ENCODE data around the gene CPNE5. TPM values are rescaled to one million over a fixed set of nuclear protein-coding genes. Genes with fewer than 3 reads are reported as not detected.
A peak's percentile ranks its signal among the peaks of the same experiment; 100 is the strongest.

The CPNE5 gene
- total RNA-seq, 1 experiment from 2014 or later = 0.37 TPM

DNA sequence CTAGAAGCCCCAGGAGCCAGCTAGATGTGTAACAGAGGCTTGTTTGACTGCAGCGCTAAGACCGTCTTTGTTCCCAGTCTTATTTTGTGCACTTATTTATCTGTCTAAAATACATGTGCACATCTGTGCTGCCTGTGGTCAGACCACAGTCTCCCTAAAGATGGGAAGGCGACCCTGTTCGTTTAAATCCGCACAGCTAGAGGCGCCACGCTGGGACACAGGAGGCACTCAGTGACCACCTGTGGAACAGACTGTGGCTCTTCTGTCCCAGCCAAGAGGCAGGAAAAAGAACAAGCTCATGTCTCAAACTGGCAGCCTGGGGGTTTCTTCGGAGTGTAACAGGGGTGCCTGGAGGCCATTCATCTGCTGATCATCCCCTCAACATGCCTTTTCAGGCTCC is 66.8 kb downstream of the CPNE5 start:
- Histone ChIP-seq H3K9me3 (ENCODE audit: insufficient read depth, low read depth) (no peaks in the 10 kb centered on the region), H3K4me3 (no peak overlapping the region), H3K36me3 (ENCODE audit: low read depth) (no peaks in the 10 kb centered on the region), H3K27me3 (ENCODE audit: insufficient read depth, low read depth) (no peaks in the 10 kb centered on the region), H3K79me2 (ENCODE audit: low read depth) (no peaks in the 10 kb centered on the region), H3F3A (ENCODE audit: insufficient read depth, low read depth) (peaks cover 22% of the 10 kb centered on the region), H3K27ac (no peak overlapping the region), H2AFZ (no peak overlapping the region), H3K4me1 (replicated peaks; ENCODE audit: insufficient read depth) (peaks cover 26% of the 10 kb centered on the region), H4K20me1 (ENCODE audit: insufficient read depth) (no peaks in the 10 kb centered on the region), H3K4me2 (no peak overlapping the region), H3K9me2 (ENCODE audit: insufficient read depth) (no peaks in the 10 kb centered on the region)
- no TSS peak for BruUV-seq (replicated peaks)
- ChIA-PET POLR2A (ENCODE audit: unreplicated experiment) (interaction anchor here (0.6 kb wide), 1 partner anchor 537 kb away, joined by 4 read pairs; no protein-coding TSS in a partner anchor), CTCF (interaction anchor here (0.6 kb wide), 1 partner anchor 396 kb away, joined by 7 read pairs; no protein-coding TSS in a partner anchor)
- no peak for DNase-seq
- intact Hi-C loops (cut with micrococcal nuclease; ENCODE audit: unreplicated experiment) = no loop called here
- TF ChIP-seq EZH2 (IDR thresholded peaks at IDR 0.05; ENCODE audit: low read depth) (no peak), CTCF (conservative IDR thresholded peaks at IDR 0.05) (no peak)

- TF ChIP-seq CTCF (conservative IDR thresholded peaks at IDR 0.05) (no peak), EZH2 (IDR thresholded peaks at IDR 0.05; ENCODE audit: low read depth) (no peak)
- Histone ChIP-seq H3K4me3 (no peak overlapping the region), H4K20me1 (ENCODE audit: insufficient read depth) (no peaks in the 10 kb centered on the region), H3K4me2 (no peak overlapping the region), H3K27ac (no peak overlapping the region), H3K4me1 (replicated peaks; ENCODE audit: insufficient read depth) (peaks cover 26% of the 10 kb centered on the region), H3K27me3 (ENCODE audit: insufficient read depth, low read depth) (no peaks in the 10 kb centered on the region), H3K79me2 (ENCODE audit: low read depth) (no peaks in the 10 kb centered on the region), H3K9me2 (ENCODE audit: insufficient read depth) (no peaks in the 10 kb centered on the region), H3K36me3 (ENCODE audit: low read depth) (no peaks in the 10 kb centered on the region), H3F3A (ENCODE audit: insufficient read depth, low read depth) (peaks cover 22% of the 10 kb centered on the region), H3K9me3 (ENCODE audit: insufficient read depth, low read depth) (no peaks in the 10 kb centered on the region), H2AFZ (no peak overlapping the region)
- CTCF ChIA-PET = no interaction called here
- intact Hi-C loops (cut with micrococcal nuclease; ENCODE audit: unreplicated experiment) = no loop called here
- POLR2A ChIA-PET (ENCODE audit: unreplicated experiment) = no interaction called here
- no peak for DNase-seq
- BruUV-seq (replicated peaks) = no TSS peak
Observed at GRCh38 chr6:36771145-36771544, 68.1 kb downstream of the CPNE5 start.

DNA sequence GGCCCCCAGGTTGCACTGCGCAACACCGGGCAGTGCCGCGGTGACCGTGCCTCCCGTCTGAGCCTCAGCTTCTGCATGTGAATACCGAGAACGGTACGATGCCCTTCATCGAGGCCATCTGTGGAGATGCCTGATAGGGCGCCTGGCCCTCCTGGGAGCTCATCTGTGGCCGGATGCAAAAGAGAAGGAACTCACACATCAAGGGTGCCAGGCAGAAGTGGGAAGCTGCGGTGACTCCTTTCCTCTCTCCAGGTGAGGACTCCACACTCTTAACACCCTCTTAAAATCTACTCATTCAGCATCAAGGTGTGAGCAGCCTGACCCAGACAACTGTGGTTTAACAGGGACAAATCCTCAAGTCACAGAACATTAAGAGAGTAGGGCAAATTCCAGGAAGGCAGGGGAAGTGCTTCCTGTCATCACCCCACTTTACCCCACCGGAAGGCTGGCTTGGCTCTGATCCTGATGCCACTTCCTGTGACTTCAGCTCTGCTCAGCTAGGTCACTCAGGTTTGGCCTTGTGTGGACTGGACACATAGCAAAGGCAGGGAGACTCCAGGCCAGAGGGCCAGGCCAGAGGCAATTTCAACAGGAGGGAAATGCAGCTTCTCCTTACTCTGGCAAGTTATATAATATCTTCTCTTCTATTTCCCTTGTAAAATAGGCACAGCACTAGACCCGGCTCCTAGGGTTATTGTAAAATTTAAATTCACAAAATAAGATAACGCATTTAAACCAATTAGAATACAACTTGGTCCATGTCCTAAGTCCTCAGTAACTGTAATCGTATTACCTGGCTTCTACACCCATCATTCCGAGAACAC is 69.4 kb downstream of the CPNE5 start:
- H3F3A ChIP-seq (ENCODE audit: insufficient read depth, low read depth) = peaks cover 22% of the 10 kb centered on the region
- H3K79me2 ChIP-seq (ENCODE audit: low read depth) = no peaks in the 10 kb centered on the region
- ChIA-PET CTCF (interaction anchor here (0.6 to 3.0 kb wide), 2 partner anchors 83 to 268 kb away, joined by 3 to 16 read pairs; no protein-coding TSS in a partner anchor), POLR2A (ENCODE audit: unreplicated experiment) (interaction anchor here (0.6 kb wide), 1 partner anchor 448 kb away, joined by 3 read pairs; no protein-coding TSS in a partner anchor)
- peaks cover 26% of the 10 kb centered on the region for H3K4me1 ChIP-seq (replicated peaks; ENCODE audit: insufficient read depth)
- no peak overlapping the region for H3K4me3 ChIP-seq
- DNase-seq = no peak
- TF ChIP-seq CTCF (conservative IDR thresholded peaks at IDR 0.05) = no peak
- no peak for TF ChIP-seq EZH2 (IDR thresholded peaks at IDR 0.05; ENCODE audit: low read depth)
- no TSS peak for BruUV-seq (replicated peaks)
- H3K9me2 ChIP-seq (ENCODE audit: insufficient read depth) = no peaks in the 10 kb centered on the region
- H3K4me2 ChIP-seq = peak overlapping the region; percentile 39
- H3K9me3 ChIP-seq (ENCODE audit: insufficient read depth, low read depth) = no peaks in the 10 kb centered on the region
- peak overlapping the region; percentile 54 for H3K27ac ChIP-seq
- no peak overlapping the region for H2AFZ ChIP-seq
- intact Hi-C loops (cut with micrococcal nuclease; ENCODE audit: unreplicated experiment) = no loop called here
- no peaks in the 10 kb centered on the region for H3K27me3 ChIP-seq (ENCODE audit: insufficient read depth, low read depth)
- no peaks in the 10 kb centered on the region for H4K20me1 ChIP-seq (ENCODE audit: insufficient read depth)
- no peaks in the 10 kb centered on the region for H3K36me3 ChIP-seq (ENCODE audit: low read depth)

Measured in PC-9 (cell line).